Measurements from ENCODE around the gene VWA8.
"Not testable (repeated sequence)": the region's sequence is repeated elsewhere in the genome, so short reads cannot be mapped to it uniquely, and the experiment has no call there.

The VWA8 gene

GRCh38 chr13:41548031-41548430, 412.9 kb downstream of the VWA8 start:
- DNase-seq, result no peak

GRCh38 chr13:41547251-41548000, 413.5 kb downstream of the VWA8 start:
- no peak for DNase-seq

GRCh38 chr13:41546372-41547190, 414.3 kb downstream of the VWA8 start:
- no peak for DNase-seq

GRCh38 chr13:41545432-41545707, 415.5 kb downstream of the VWA8 start:
- DNase-seq, result no peak

GRCh38 chr13:41543664-41544300, 417.1 kb downstream of the VWA8 start:
- no peak for DNase-seq

- not testable (repeated sequence) for DNase-seq
Observed at GRCh38 chr13:41542799-41543198, 418.1 kb downstream of the VWA8 start.

- DNase-seq, result no peak
Observed at GRCh38 chr13:41542281-41542680, 418.6 kb downstream of the VWA8 start.

- no peak for DNase-seq
Observed at GRCh38 chr13:41541142-41541938, 419.6 kb downstream of the VWA8 start.

- DNase-seq, result peak; percentile 26
Observed at GRCh38 chr13:41540240-41540639, 420.7 kb downstream of the VWA8 start.

- no peak for DNase-seq
Observed at GRCh38 chr13:41533266-41534052, 427.4 kb downstream of the VWA8 start.

GRCh38 chr13:41528021-41528420, 432.9 kb downstream of the VWA8 start:
- DNase-seq, result no peak

- no peak for DNase-seq
Observed at GRCh38 chr13:41520660-41521630, 440.0 kb downstream of the VWA8 start.

- no peak for DNase-seq
Observed at GRCh38 chr13:41520016-41520659, 440.8 kb downstream of the VWA8 start.
